GM12891 (cell line): ENCODE measurements around the gene AFAP1.

ENCODE experiments used
- PAX5 ChIP-seq: IDR thresholded peaks from 2 replicates; pipeline ENCODE4 v1.6.1; 2011; ENCODE audit warnings: low read length, moderate library complexity, mild to moderate bottlenecking; ENCODE audit not compliant: insufficient read depth, severe bottlenecking
- POLR2A ChIP-seq: IDR thresholded peaks from 2 replicates; pipeline ENCODE4 v1.6.1; 2011; ENCODE audit warnings: low read depth, low read length, control low read depth

- no peak for TF ChIP-seq POLR2A
- no peak for TF ChIP-seq PAX5
Measured at GRCh38 chr4:7761720-7762119, 177.9 kb downstream of the AFAP1 start.
